ENCODE data around the gene SLBP. TPM values are rescaled to one million over a fixed set of nuclear protein-coding genes. Genes with fewer than 3 reads are reported as not detected.

Gene SLBP
- total and polyA plus RNA-seq, 2 donors (not counting 1 experiment from before 2014, with no cell fraction given): 49.7 to 108 TPM

GRCh38 chr4:1727117-1728031 lies 15.3 kb upstream of the SLBP start:
- Histone ChIP-seq H3K36me3 (ENCODE audit: control insufficient read depth, insufficient read depth, low read length) (peaks cover 34% of the 10 kb centered on the region), H3K27ac (ENCODE audit: insufficient read depth, low read length) (no peak overlapping the region), H3K4me1 (ENCODE audit: control insufficient read depth, extremely low read depth, insufficient read depth, low read length) (peaks cover 13% of the 10 kb centered on the region), H4K20me1 (ENCODE audit: control insufficient read depth, extremely low read depth, insufficient read depth, low read length) (no peaks in the 10 kb centered on the region), H3K4me2 (ENCODE audit: extremely low read depth, insufficient read depth, low read length) (no peak overlapping the region), H3K9me3 (ENCODE audit: control insufficient read depth, insufficient read depth, low read depth, low read length) (no peaks in the 10 kb centered on the region), H3K9ac (ENCODE audit: insufficient read depth, low read length) (no peak overlapping the region), H2AFZ (ENCODE audit: low read length) (no peak overlapping the region), H3K4me3 (replicated peaks in 1 of 4; ENCODE audit: control extremely low read depth in 1 of 4, insufficient read depth in 1 of 4, low read depth in 3 of 4, low read length in 4 of 4) (no peak overlapping the region), H3K27me3 (ENCODE audit: control insufficient read depth, insufficient read depth, low read length) (no peaks in the 10 kb centered on the region), H3K79me2 (ENCODE audit: control insufficient read depth, insufficient read depth, low read length) (peaks cover 68% of the 10 kb centered on the region)
- DNase-seq (ENCODE audit: low read depth in 2 of 2): peak; percentile 64 to 88
- TF ChIP-seq EZH2 (IDR thresholded peaks at IDR 0.05; ENCODE audit: low read length, missing control alignments) (no peak), CTCF (conservative IDR thresholded peaks at IDR 0.05 in 1 of 2, IDR thresholded peaks at IDR 0.05 in 1 of 2; ENCODE audit: low read depth in 1 of 2, low read length in 2 of 2) (no peak)

- peaks cover 33% of the 10 kb centered on the region for H3K36me3 ChIP-seq (ENCODE audit: control insufficient read depth, insufficient read depth, low read length)
- no peaks in the 10 kb centered on the region for H3K9me3 ChIP-seq (ENCODE audit: control insufficient read depth, insufficient read depth, low read depth, low read length)
- H3K9ac ChIP-seq (ENCODE audit: insufficient read depth, low read length): no peak overlapping the region
- no peaks in the 10 kb centered on the region for H3K27me3 ChIP-seq (ENCODE audit: control insufficient read depth, insufficient read depth, low read length)
- peak; percentile 61 to 83 for DNase-seq (ENCODE audit: low read depth in 2 of 2)
- H2AFZ ChIP-seq (ENCODE audit: low read length): no peak overlapping the region
- H4K20me1 ChIP-seq (ENCODE audit: control insufficient read depth, extremely low read depth, insufficient read depth, low read length): no peaks in the 10 kb centered on the region
- peaks cover 16% of the 10 kb centered on the region for H3K4me1 ChIP-seq (ENCODE audit: control insufficient read depth, extremely low read depth, insufficient read depth, low read length)
- H3K4me2 ChIP-seq (ENCODE audit: extremely low read depth, insufficient read depth, low read length): no peak overlapping the region
- H3K4me3 ChIP-seq (replicated peaks in 1 of 4; ENCODE audit: control extremely low read depth in 1 of 4, insufficient read depth in 1 of 4, low read depth in 3 of 4, low read length in 4 of 4): no peak overlapping the region
- TF ChIP-seq EZH2 (IDR thresholded peaks at IDR 0.05; ENCODE audit: low read length, missing control alignments): no peak
- TF ChIP-seq CTCF (conservative IDR thresholded peaks at IDR 0.05 in 1 of 2, IDR thresholded peaks at IDR 0.05 in 1 of 2; ENCODE audit: low read depth in 1 of 2, low read length in 2 of 2): peak; percentile 96 to 99
- no peak overlapping the region for H3K27ac ChIP-seq (ENCODE audit: insufficient read depth, low read length)
- H3K79me2 ChIP-seq (ENCODE audit: control insufficient read depth, insufficient read depth, low read length): peaks cover 75% of the 10 kb centered on the region
These were observed 14.2 kb upstream of the SLBP start for GRCh38 chr4:1726146-1726934.

- peaks cover 72% of the 10 kb centered on the region for H3K79me2 ChIP-seq (ENCODE audit: control insufficient read depth, insufficient read depth, low read length)
- no peak overlapping the region for H3K27ac ChIP-seq (ENCODE audit: insufficient read depth, low read length)
- H4K20me1 ChIP-seq (ENCODE audit: control insufficient read depth, extremely low read depth, insufficient read depth, low read length): no peaks in the 10 kb centered on the region
- H3K9ac ChIP-seq (ENCODE audit: insufficient read depth, low read length): no peak overlapping the region
- no peaks in the 10 kb centered on the region for H3K9me3 ChIP-seq (ENCODE audit: control insufficient read depth, insufficient read depth, low read depth, low read length)
- H3K4me1 ChIP-seq (ENCODE audit: control insufficient read depth, extremely low read depth, insufficient read depth, low read length): peaks cover 16% of the 10 kb centered on the region
- TF ChIP-seq CTCF (conservative IDR thresholded peaks at IDR 0.05 in 1 of 2, IDR thresholded peaks at IDR 0.05 in 1 of 2; ENCODE audit: low read depth in 1 of 2, low read length in 2 of 2): no peak
- TF ChIP-seq EZH2 (IDR thresholded peaks at IDR 0.05; ENCODE audit: low read length, missing control alignments): no peak
- H3K36me3 ChIP-seq (ENCODE audit: control insufficient read depth, insufficient read depth, low read length): peaks cover 25% of the 10 kb centered on the region
- DNase-seq (ENCODE audit: low read depth in 2 of 2): no peak
- H3K4me3 ChIP-seq (replicated peaks in 1 of 4; ENCODE audit: control extremely low read depth in 1 of 4, insufficient read depth in 1 of 4, low read depth in 3 of 4, low read length in 4 of 4): no peak overlapping the region
- no peaks in the 10 kb centered on the region for H3K27me3 ChIP-seq (ENCODE audit: control insufficient read depth, insufficient read depth, low read length)
- no peak overlapping the region for H2AFZ ChIP-seq (ENCODE audit: low read length)
- no peak overlapping the region for H3K4me2 ChIP-seq (ENCODE audit: extremely low read depth, insufficient read depth, low read length)
These were observed 13.4 kb upstream of the SLBP start for GRCh38 chr4:1725521-1725920.

Data from fibroblast of lung (primary cell).